Aorta (tissue), 5 donors: Measurements from ENCODE around the gene TAS2R41. TPM values are rescaled to one million over a fixed set of nuclear protein-coding genes. Genes with fewer than 3 reads are reported as not detected.
A peak's percentile ranks its signal among the peaks of the same experiment; 100 is the strongest.

ENCODE experiments used
- ATAC-seq: fragments of 200-7000 bp; cut with Tn5 transposase; one replicate; pipeline ENCODE4 v1.9.1; 2022; ENCODE audit warnings: moderate library complexity; ENCODE audit not compliant: low FRiP score
- DNase-seq, 2 donors: peaks; one replicate each; pipeline ENCODE4 v3.0.0-alpha.2; 2020
- H3K27ac ChIP-seq, 2 donors: one replicate each; pipeline ENCODE4 v1.5.1; 2013; ENCODE audit warnings: low read length in 2 of 2, mild to moderate bottlenecking in 2 of 2, moderate library complexity in 2 of 2, control low read depth in 1 of 2, inconsistent platforms in 1 of 2, low read depth in 1 of 2
- H3K27me3 ChIP-seq, 2 donors: one replicate each; pipeline ENCODE4 v1.6.1; 2013; ENCODE audit warnings: control low read depth in 1 of 2, low read length in 1 of 2, mild to moderate bottlenecking in 1 of 2, moderate library complexity in 1 of 2; ENCODE audit not compliant: insufficient read depth in 2 of 2, control insufficient read depth in 1 of 2
- H3K36me3 ChIP-seq, 2 donors: one replicate each; pipeline ENCODE4 v1.6.1; 2013; ENCODE audit warnings: control low read depth in 1 of 2, low read length in 1 of 2, mild to moderate bottlenecking in 1 of 2; ENCODE audit not compliant: insufficient read depth in 2 of 2, control insufficient read depth in 1 of 2
- H3K4me1 ChIP-seq, 2 donors: one replicate each; pipeline ENCODE4 v1.6.1; 2013; ENCODE audit warnings: low read length in 2 of 2, control low read depth in 1 of 2, mild to moderate bottlenecking in 1 of 2, moderate library complexity in 1 of 2; ENCODE audit not compliant: insufficient read depth in 2 of 2, control insufficient read depth in 1 of 2
- H3K4me3 ChIP-seq, 2 donors: one replicate each; pipeline ENCODE4 v1.5.1; 2013; ENCODE audit warnings: low read length in 2 of 2, control low read depth in 1 of 2, mild to moderate bottlenecking in 1 of 2
- H3K9me3 ChIP-seq: one replicate; pipeline ENCODE4 v1.6.1; 2013; ENCODE audit warnings: mild to moderate bottlenecking, low read length; ENCODE audit not compliant: control insufficient read depth
- WGBS, 2 donors: extraction: QIAGEN DNeasy Blood & Tissue Kit; methylation state at CpG; one replicate each; pipeline ENCODE4 v1.1.7; 2013; 5-methylcytosine and 5-hydroxymethylcytosine counted together
- intact Hi-C, 2 donors: fragments of 100-400 bp; cut with DNase I; formaldehyde crosslinking; loops; one replicate each; pipeline versions ENCODE4 v1.14.2 to v1.15.0; 2022
- polyA plus RNA-seq, 2 donors: library from polyadenylated mRNA; stranded (reverse); fragments of 200-250 nt; gene quantifications; one replicate each; pipeline ENCODE4 v1.2.3, GENCODE V29; 2013
- total RNA-seq, 2 donors: library from RNA; stranded (reverse); fragmentation: NEBNext Ultra II Directional; extraction: Animal tissue kit (Norgen Biotek cat#: 25700); gene quantifications; one replicate each; pipeline ENCODE4 v1.2.1, GENCODE V29; 2021
- donor health status: healthy with polysubstance abuse.
- donor health status: Bipolar disorder and iron deficiency.
- donor health status: DM: no; HTN: no; CAD: no.
- donor health status: DM: no; HTN: no; CAD: no.
- donor health status: DM: yes; HTN: yes; CAD: no.

Gene TAS2R41
- total and polyA plus RNA-seq, 4 donors = 0.69 to 1.0 TPM; not detected in 2

DNA sequence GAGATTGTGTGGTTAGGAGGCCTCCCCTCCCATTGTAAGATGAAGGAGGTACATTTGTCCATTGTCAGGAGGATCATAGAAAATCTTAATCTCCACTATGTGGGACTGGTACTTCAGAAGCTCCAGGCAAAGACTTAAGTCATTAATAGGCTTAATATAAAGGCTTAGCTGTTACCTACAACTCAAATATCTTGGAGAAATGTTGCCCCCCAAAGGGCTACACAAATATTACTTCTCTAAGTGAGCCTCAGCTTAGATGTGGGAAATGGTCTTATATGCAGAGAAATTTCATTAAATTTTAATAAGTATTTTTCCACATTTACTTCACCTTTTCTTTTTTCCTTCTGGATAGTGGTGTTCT lies 27.2 kb downstream of the TAS2R41 start:
- H3K27ac ChIP-seq = no peak overlapping the region
- intact Hi-C loops = loop anchor here in 1 of 2 donors (10.0 kb wide), 1 partner anchor 260 kb away; no protein-coding TSS in a partner anchor

GRCh38 chr7:143505838-143506237 lies 28.2 kb downstream of the TAS2R41 start:
- no peak overlapping the region for H3K27ac ChIP-seq
- H3K36me3 ChIP-seq = no peaks in the 10 kb centered on the region
- ATAC-seq (no peak), DNase-seq (no peak)
- H3K9me3 ChIP-seq = no peaks in the 10 kb centered on the region
- intact Hi-C loops = loop anchor here in 1 of 2 donors (10.0 kb wide), 1 partner anchor 261 kb away; no protein-coding TSS in a partner anchor
- no peaks in the 10 kb centered on the region for H3K27me3 ChIP-seq
- no peak overlapping the region for H3K4me3 ChIP-seq
- H3K4me1 ChIP-seq = no peaks in the 10 kb centered on the region
- WGBS, 2 donors = 76 to 82% methylated on average over 2 of the region's 2 CpGs

More for the DNA sequence above, 27.2 kb downstream of the TAS2R41 start:
- no peak overlapping the region for H3K4me3 ChIP-seq
- H3K4me1 ChIP-seq = no peaks in the 10 kb centered on the region
- no peak for ATAC-seq
- DNase-seq = no peak
- H3K9me3 ChIP-seq = no peaks in the 10 kb centered on the region
- no peaks in the 10 kb centered on the region for H3K36me3 ChIP-seq
- H3K27me3 ChIP-seq = no peaks in the 10 kb centered on the region

GRCh38 chr7:143507094-143507518 lies 29.4 kb downstream of the TAS2R41 start:
- H3K27ac ChIP-seq = no peak overlapping the region
- ATAC-seq (no peak), DNase-seq (no peak)
- WGBS, 2 donors = 67 to 74% methylated on average over 3 of the region's 3 CpGs
- H3K4me1 ChIP-seq = no peaks in the 10 kb centered on the region
- H3K36me3 ChIP-seq = no peaks in the 10 kb centered on the region
- H3K27me3 ChIP-seq = no peaks in the 10 kb centered on the region
- H3K4me3 ChIP-seq = no peak overlapping the region
- no peaks in the 10 kb centered on the region for H3K9me3 ChIP-seq
- intact Hi-C loops = loop anchor here in 1 of 2 donors (10.0 kb wide), 1 partner anchor 262 kb away; no protein-coding TSS in a partner anchor

DNA sequence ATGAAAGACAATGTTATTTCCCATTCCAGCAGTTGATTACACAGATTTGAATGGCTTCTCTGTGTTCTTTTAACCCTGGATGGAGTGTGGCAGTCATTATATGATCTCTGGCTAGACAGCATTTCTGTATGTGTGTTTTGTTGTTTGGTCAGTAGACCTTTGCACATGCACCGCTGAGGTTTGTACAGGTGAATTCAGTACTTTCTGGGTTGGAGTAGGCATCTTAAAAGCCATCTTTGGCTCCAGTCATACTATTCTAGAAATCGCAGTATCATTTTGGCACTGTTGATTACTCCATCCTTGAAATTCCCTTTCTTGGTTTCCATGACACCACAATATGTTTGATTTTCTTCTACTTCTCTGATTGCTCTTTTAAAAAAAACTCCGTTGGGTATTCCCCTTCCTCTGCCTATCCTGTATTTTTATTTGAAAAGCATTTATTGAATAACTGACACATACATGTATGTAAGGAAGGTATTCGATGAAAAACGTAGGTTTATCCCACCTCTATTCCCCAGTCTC lies 29.9 kb downstream of the TAS2R41 start:
- Histone ChIP-seq H3K27ac (no peak overlapping the region), H3K9me3 (no peaks in the 10 kb centered on the region), H3K4me3 (no peak overlapping the region), H3K36me3 (no peaks in the 10 kb centered on the region), H3K27me3 (no peaks in the 10 kb centered on the region), H3K4me1 (no peaks in the 10 kb centered on the region)
- ATAC-seq (no peak), DNase-seq (no peak)
- 90 to 92% methylated on average over 5 of the region's 5 CpGs for WGBS, 2 donors
- intact Hi-C loops = loop anchor here in 1 of 2 donors (10.0 kb wide), 1 partner anchor 263 kb away; no protein-coding TSS in a partner anchor

DNA sequence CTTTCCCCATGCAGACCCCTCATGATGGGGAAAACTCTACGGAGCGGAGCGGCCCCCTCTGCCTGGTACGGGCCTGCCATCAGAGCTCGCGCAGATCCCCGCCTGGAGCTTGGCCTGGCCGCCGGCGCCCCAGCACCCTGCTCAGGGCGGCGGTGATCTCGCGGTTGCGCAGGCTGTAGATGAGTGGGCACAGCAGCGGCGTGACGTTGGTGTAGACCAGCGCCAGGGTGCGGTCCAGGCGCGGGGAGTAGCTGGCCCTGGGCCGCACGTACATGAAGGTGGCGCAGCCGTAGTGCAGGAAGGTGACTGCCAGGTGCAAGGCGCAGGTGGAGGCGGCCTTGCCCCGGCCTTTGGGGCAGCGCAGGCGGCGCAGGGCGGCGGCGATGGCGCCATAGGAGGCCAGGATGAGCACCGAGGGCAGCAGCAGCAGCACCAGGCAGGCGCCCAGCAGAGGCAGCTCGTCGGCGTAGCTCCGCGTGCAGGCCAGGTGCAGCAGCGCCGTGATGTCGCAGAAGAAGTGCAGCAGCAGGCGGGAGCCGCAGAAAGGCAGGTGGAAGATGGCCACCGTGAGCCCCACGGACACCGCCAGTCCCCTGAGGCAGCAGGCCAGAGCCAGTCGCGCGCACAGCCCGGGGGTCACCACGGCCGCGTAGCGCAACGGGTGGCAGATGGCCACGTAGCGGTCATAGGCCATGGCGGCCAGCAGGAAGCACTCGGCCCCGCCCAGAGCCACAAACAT lies 33.4 kb downstream of the TAS2R41 start:
- H3K27me3 ChIP-seq = no peaks in the 10 kb centered on the region
- H3K4me1 ChIP-seq = no peaks in the 10 kb centered on the region
- no peak overlapping the region for H3K4me3 ChIP-seq
- intact Hi-C loops = no loop called here
- DNase-seq = no peak
- H3K36me3 ChIP-seq = no peaks in the 10 kb centered on the region
- WGBS, 2 donors = 41 to 45% methylated on average over 65 of the region's 65 CpGs
- H3K9me3 ChIP-seq = no peaks in the 10 kb centered on the region
- peak; percentile 12 for ATAC-seq
- H3K27ac ChIP-seq = no peak overlapping the region

DNA sequence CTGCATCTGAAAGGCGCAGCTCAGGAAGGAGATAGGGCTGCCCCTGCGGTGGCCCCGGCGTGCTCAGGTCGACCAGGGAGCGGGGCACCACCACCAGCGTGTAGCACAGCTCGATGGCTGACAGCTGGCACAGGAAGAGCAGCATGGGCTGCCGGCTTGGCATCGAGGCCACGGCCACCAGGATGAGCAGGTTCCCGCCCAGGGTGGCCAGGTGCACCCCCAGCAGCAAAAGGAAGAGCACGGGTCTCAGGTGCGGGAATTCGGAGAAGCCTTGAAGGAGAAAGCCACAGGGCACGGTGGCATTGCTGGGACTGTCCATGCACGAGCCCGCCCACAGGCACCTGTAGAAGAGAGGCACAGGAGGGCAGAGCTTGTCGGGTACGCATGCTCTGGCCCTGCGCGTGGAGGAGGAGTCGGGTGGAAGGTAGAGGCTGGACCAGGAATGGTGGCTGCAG lies 33.9 kb downstream of the TAS2R41 start:
- peak; percentile 47 for ATAC-seq
- no peak overlapping the region for H3K27ac ChIP-seq
- DNase-seq = no peak
- no peaks in the 10 kb centered on the region for H3K4me1 ChIP-seq
- no peak overlapping the region for H3K4me3 ChIP-seq
- H3K9me3 ChIP-seq = no peaks in the 10 kb centered on the region
- no peaks in the 10 kb centered on the region for H3K36me3 ChIP-seq
- intact Hi-C loops = no loop called here
- WGBS, 2 donors = 71% methylated on average over 23 of the region's 23 CpGs
- no peaks in the 10 kb centered on the region for H3K27me3 ChIP-seq

DNA sequence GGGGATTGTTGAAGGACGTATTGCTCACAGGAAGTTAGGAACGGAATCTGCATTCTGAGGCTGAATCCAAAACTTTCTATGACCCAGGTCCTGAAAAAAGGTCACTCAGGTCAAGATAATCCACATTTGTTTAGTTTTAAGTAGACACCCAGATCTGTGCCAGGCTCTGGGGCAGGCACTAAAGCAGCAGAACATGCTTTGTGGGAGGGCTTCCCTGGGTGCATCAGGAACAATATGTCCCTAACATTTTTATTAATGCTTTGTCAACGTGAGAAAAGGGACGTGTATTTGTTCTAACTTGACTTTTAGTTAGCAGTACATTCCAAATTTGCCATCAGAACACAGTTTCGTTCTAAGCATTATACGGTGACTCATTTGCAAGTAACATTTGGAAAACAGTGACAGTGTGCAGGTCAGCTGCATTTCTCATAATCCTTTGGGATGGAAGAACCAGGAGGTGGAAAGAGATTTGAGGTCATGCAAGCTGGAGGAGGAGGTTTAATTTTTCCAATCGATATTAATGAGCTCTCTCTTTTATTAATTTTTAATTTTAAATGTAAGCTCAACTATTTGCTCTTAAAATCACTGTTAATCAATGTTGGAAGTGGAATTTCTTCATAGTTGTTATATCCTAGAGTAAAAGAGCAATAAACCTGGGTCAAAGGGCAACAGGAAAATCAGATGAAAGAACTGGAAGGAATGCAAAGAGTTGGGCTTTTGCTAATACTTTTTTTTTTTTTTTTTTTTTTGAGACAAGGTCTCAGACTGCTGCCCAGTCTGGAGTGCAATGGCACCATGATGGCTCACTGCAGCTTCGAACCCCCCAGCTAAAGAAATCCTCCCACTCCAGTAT lies 35.0 kb downstream of the TAS2R41 start:
- no peak overlapping the region for H3K27ac ChIP-seq
- H3K4me1 ChIP-seq = no peaks in the 10 kb centered on the region
- WGBS, 2 donors = 86 to 87% methylated on average over 8 of the region's 8 CpGs
- H3K4me3 ChIP-seq = no peak overlapping the region
- H3K27me3 ChIP-seq = no peaks in the 10 kb centered on the region
- no peak for DNase-seq
- no peaks in the 10 kb centered on the region for H3K9me3 ChIP-seq
- no peak for ATAC-seq
- H3K36me3 ChIP-seq = no peaks in the 10 kb centered on the region
- intact Hi-C loops = no loop called here

DNA sequence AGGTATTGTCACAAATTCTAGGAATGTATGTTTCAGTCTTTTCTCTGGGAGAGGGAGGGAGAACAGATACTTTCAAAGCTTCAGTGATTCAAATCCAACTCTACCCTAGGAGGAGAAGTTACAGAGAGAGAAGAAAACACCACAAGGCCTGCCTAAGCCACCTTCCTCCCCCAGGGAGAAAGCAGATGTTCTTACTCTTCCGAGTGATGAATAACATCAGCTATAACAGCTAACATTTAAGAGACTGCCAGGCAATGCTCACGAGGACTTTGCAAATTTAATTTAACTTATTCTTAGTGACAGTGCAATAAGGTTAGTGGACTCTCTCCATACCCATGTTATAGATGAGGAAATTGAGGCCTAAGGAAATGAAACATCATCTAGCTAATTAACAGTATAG lies 36.8 kb downstream of the TAS2R41 start:
- no peak for DNase-seq
- no peak overlapping the region for H3K4me3 ChIP-seq
- intact Hi-C loops = no loop called here
- 83 to 88% methylated on average over 2 of the region's 2 CpGs for WGBS, 2 donors
- no peaks in the 10 kb centered on the region for H3K4me1 ChIP-seq
- H3K9me3 ChIP-seq = no peaks in the 10 kb centered on the region
- H3K36me3 ChIP-seq = no peaks in the 10 kb centered on the region
- no peaks in the 10 kb centered on the region for H3K27me3 ChIP-seq
- ATAC-seq = no peak
- no peak overlapping the region for H3K27ac ChIP-seq
